Measurements from ENCODE around the gene CARMIL1.

The CARMIL1 gene

GRCh38 chr6:25641940-25642666 is 362.9 kb downstream of the CARMIL1 start:
- no peak for DNase-seq (ENCODE audit: low read depth in 1 of 2, low spot score in 1 of 2)
- no peak for TF ChIP-seq JUND (IDR thresholded peaks at IDR 0.05; ENCODE audit: low read depth)
- in situ Hi-C loops (cut with HindIII; ENCODE audit: low pct_unique_long_range_greater_than_20kb, low sequenced_read_pairs), result no loop called here

- in situ Hi-C loops (cut with HindIII; ENCODE audit: low pct_unique_long_range_greater_than_20kb, low sequenced_read_pairs), result no loop called here
- no peak for TF ChIP-seq JUND (IDR thresholded peaks at IDR 0.05; ENCODE audit: low read depth)
- DNase-seq (ENCODE audit: low read depth in 1 of 2, low spot score in 1 of 2), result no peak
Measured at GRCh38 chr6:25642667-25643328, 363.6 kb downstream of the CARMIL1 start.

- TF ChIP-seq JUND (IDR thresholded peaks at IDR 0.05; ENCODE audit: low read depth), result no peak
- DNase-seq (ENCODE audit: low read depth in 1 of 2, low spot score in 1 of 2), result no peak
- in situ Hi-C loops (cut with HindIII; ENCODE audit: low pct_unique_long_range_greater_than_20kb, low sequenced_read_pairs), result no loop called here
Measured at GRCh38 chr6:25645916-25646315, 366.7 kb downstream of the CARMIL1 start.

GRCh38 chr6:25649611-25650010 is 370.4 kb downstream of the CARMIL1 start:
- no peak for DNase-seq (ENCODE audit: low read depth in 1 of 2, low spot score in 1 of 2)
- in situ Hi-C loops (cut with HindIII; ENCODE audit: low pct_unique_long_range_greater_than_20kb, low sequenced_read_pairs), result no loop called here
- TF ChIP-seq JUND (IDR thresholded peaks at IDR 0.05; ENCODE audit: low read depth), result no peak

- peak; percentile 85 to 86 for DNase-seq (ENCODE audit: low read depth in 1 of 2, low spot score in 1 of 2)
- in situ Hi-C loops (cut with HindIII; ENCODE audit: low pct_unique_long_range_greater_than_20kb, low sequenced_read_pairs), result no loop called here
Measured at GRCh38 chr6:25652007-25652515, 372.9 kb downstream of the CARMIL1 start, which contains the start of gene SCGN. TSS of gene SCGN (plus strand) at chr6:25652215. CDS start at chr6:25652404, 189 bp downstream.

GRCh38 chr6:25655723-25656122 is 376.5 kb downstream of the CARMIL1 start:
- in situ Hi-C loops (cut with HindIII; ENCODE audit: low pct_unique_long_range_greater_than_20kb, low sequenced_read_pairs), result no loop called here
- DNase-seq (ENCODE audit: low read depth in 1 of 2, low spot score in 1 of 2), result no peak
- TF ChIP-seq JUND (IDR thresholded peaks at IDR 0.05; ENCODE audit: low read depth), result no peak

More at GRCh38 chr6:25652007-25652515, 372.9 kb downstream of the CARMIL1 start, which contains the start of gene SCGN:
- no peak for TF ChIP-seq JUND (IDR thresholded peaks at IDR 0.05; ENCODE audit: low read depth)

GRCh38 chr6:25659633-25660368 is 380.6 kb downstream of the CARMIL1 start:
- in situ Hi-C loops (cut with HindIII; ENCODE audit: low pct_unique_long_range_greater_than_20kb, low sequenced_read_pairs), result no loop called here
- no peak for TF ChIP-seq JUND (IDR thresholded peaks at IDR 0.05; ENCODE audit: low read depth)
- DNase-seq (ENCODE audit: low read depth in 1 of 2, low spot score in 1 of 2), result no peak

- in situ Hi-C loops (cut with HindIII; ENCODE audit: low pct_unique_long_range_greater_than_20kb, low sequenced_read_pairs), result no loop called here
- no peak for DNase-seq (ENCODE audit: low read depth in 1 of 2, low spot score in 1 of 2)
- no peak for TF ChIP-seq JUND (IDR thresholded peaks at IDR 0.05; ENCODE audit: low read depth)
Measured at GRCh38 chr6:25660512-25660911, 381.3 kb downstream of the CARMIL1 start.

- no peak for TF ChIP-seq JUND (IDR thresholded peaks at IDR 0.05; ENCODE audit: low read depth)
- in situ Hi-C loops (cut with HindIII; ENCODE audit: low pct_unique_long_range_greater_than_20kb, low sequenced_read_pairs), result no loop called here
- DNase-seq (ENCODE audit: low read depth in 1 of 2, low spot score in 1 of 2), result no peak
Measured at GRCh38 chr6:25661129-25661779, 382.1 kb downstream of the CARMIL1 start.

- in situ Hi-C loops (cut with HindIII; ENCODE audit: low pct_unique_long_range_greater_than_20kb, low sequenced_read_pairs), result no loop called here
- TF ChIP-seq JUND (IDR thresholded peaks at IDR 0.05; ENCODE audit: low read depth), result no peak
Measured at GRCh38 chr6:25665455-25665854, 386.3 kb downstream of the CARMIL1 start.

GRCh38 chr6:25669413-25669812 is 390.2 kb downstream of the CARMIL1 start:
- no peak for DNase-seq (ENCODE audit: low read depth in 1 of 2, low spot score in 1 of 2)
- no peak for TF ChIP-seq JUND (IDR thresholded peaks at IDR 0.05; ENCODE audit: low read depth)
- in situ Hi-C loops (cut with HindIII; ENCODE audit: low pct_unique_long_range_greater_than_20kb, low sequenced_read_pairs), result no loop called here

More at GRCh38 chr6:25665455-25665854, 386.3 kb downstream of the CARMIL1 start:
- no peak for DNase-seq (ENCODE audit: low read depth in 1 of 2, low spot score in 1 of 2)
